ENCODE measurements around the gene ITM2C. TPM values are rescaled to one million over a fixed set of nuclear protein-coding genes. Genes with fewer than 3 reads are reported as not detected.

Gene ITM2C
- total and polyA plus RNA-seq, 2 of the 8 experiments (the other 6 are each of a cell fraction or from before 2014, with no cell fraction given): 362 to 742 TPM

DNA sequence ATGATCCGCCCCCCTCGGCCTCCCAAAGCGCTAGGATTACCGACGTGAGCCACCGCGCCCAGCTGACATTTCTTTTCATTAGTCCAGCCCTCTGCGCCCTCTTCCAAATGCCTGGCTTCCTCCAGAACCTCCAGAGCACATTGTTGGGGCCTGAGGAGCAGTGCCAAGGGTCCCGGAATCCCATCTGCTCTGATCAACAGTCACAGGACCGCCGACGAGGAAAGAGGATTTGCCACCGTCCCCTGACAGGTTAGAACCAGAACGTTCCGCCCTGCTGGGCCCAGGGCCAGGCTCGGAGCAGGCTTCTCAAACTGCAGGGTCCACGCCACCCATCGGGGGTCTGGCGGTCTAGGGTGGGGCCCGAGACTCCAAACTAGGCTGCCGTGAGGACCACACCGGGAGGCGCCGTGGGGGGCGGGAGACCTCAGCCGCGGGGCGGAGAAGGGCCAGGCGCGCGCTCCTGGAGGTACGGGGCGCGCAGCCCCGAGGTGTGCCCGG lies 36.9 kb upstream of the ITM2C start:
- CTCF ChIA-PET (ENCODE audit: partially characterized antibody): interaction anchor here (0.7 to 9.9 kb wide), 5 partner anchors 20 to 898 kb away, joined by 3 to 56 read pairs (median 4); partner anchors contain the start of gene GPR55
- H3K27ac ChIP-seq (ENCODE audit: low read depth, low read length): no peak overlapping the region
- DNase-seq (ENCODE audit: low read depth in 1 of 2, low spot score in 2 of 2) (no peak), FAIRE-seq (no peak)
- 77% methylated on average over 36 of the region's 36 CpGs; no CpG with 5 or more reads in 1 of the 2 experiments for WGBS, 2 experiments (ENCODE audit: extremely low coverage in 1 of 2, insufficient coverage in 1 of 2, insufficient read length in 1 of 2, insufficient replicate concordance in 2 of 2, low coverage in 1 of 2, low lambda C conversion rate in 2 of 2, missing lambda C conversion rate in 1 of 2)
- H4K8ac ChIP-seq (ENCODE audit: extremely low read depth, insufficient read depth, low read length): peak overlapping the region; percentile 93; the same call in 1 of the 2 replicates
- no peaks in the 10 kb centered on the region for H3K9me3 ChIP-seq (ENCODE audit: insufficient read depth in 2 of 2, low read depth in 1 of 2, low read length in 1 of 2)
- no peak overlapping the region for H3K56ac ChIP-seq (replicated peaks; ENCODE audit: insufficient read length, low read depth, low read length)
- H3K27me3 ChIP-seq (replicated peaks in 1 of 4; ENCODE audit: control insufficient read depth in 3 of 4, extremely low read depth in 1 of 4, insufficient read depth in 3 of 4, low read length in 3 of 4): no peaks in the 10 kb centered on the region; a peak in 2 of 7 replicates
- peak overlapping the region; percentile 44; the same call in 1 of the 2 replicates for H3K18ac ChIP-seq (ENCODE audit: extremely low read depth, low read length)
- peak overlapping the region; percentile 26 to 49 (median 30); a peak in 7 of 8 replicates for H3K4me3 ChIP-seq (ENCODE audit: extremely low read depth in 1 of 4, insufficient read depth in 2 of 4, low read depth in 3 of 4, low read length in 4 of 4)
- no peak overlapping the region for H4K5ac ChIP-seq (ENCODE audit: insufficient read length, low read depth, low read length)
- H3K79me2 ChIP-seq (ENCODE audit: control insufficient read depth in 1 of 2, insufficient read depth in 2 of 2, low read length in 2 of 2): no peaks in the 10 kb centered on the region
- H3K79me1 ChIP-seq (ENCODE audit: low read depth, low read length): no peaks in the 10 kb centered on the region
- H3K9ac ChIP-seq (replicated peaks in 1 of 4; ENCODE audit: extremely low read depth in 1 of 4, low read depth in 3 of 4, low read length in 3 of 4): peak overlapping the region in 3 of 4 experiments; percentile 20 to 52 (median 38); a peak in 3 of 7 replicates
- POLR2A ChIA-PET (ENCODE audit: partially characterized antibody): interaction anchor here (0.8 kb wide), 1 partner anchor 158 kb away, joined by 3 read pairs; no protein-coding TSS in a partner anchor
- peak overlapping the region; percentile 52 to 59; a peak in 3 of 4 replicates for H3K4me2 ChIP-seq (ENCODE audit: insufficient read depth in 1 of 2, low read depth in 2 of 2, low read length in 2 of 2)
- H3K23me2 ChIP-seq (ENCODE audit: low read depth, low read length): no peaks in the 10 kb centered on the region
- H4K20me1 ChIP-seq (replicated peaks in 1 of 2; ENCODE audit: control insufficient read depth in 1 of 2, insufficient read depth in 2 of 2, low read length in 2 of 2): no peaks in the 10 kb centered on the region
- H2BK12ac ChIP-seq (ENCODE audit: low read depth, low read length): no peak overlapping the region
- H3K23ac ChIP-seq (ENCODE audit: insufficient read length): no peak overlapping the region
- no peaks in the 10 kb centered on the region for H3K36me3 ChIP-seq (ENCODE audit: control insufficient read depth in 2 of 4, insufficient read depth in 4 of 4, low read length in 3 of 4)
- no peak overlapping the region for H2AK5ac ChIP-seq (ENCODE audit: low read depth, low read length)
- no peak overlapping the region for H2BK5ac ChIP-seq (ENCODE audit: low read depth, low read length)
- H3K4me1 ChIP-seq (replicated peaks in 1 of 4; ENCODE audit: control insufficient read depth in 3 of 4, insufficient read depth in 4 of 4, low read length in 3 of 4): peaks cover 0 to 2% (median 0%) of the 10 kb centered on the region in 4 experiments; a peak in 1 of 7 replicates
- no peak overlapping the region for H2BK20ac ChIP-seq (ENCODE audit: low read length)
- H3K14ac ChIP-seq (ENCODE audit: insufficient read length): no peak overlapping the region
- H3K4ac ChIP-seq (replicated peaks; ENCODE audit: insufficient read length, low read depth, low read length): no peak overlapping the region
- no peak overlapping the region for H4K91ac ChIP-seq (replicated peaks; ENCODE audit: insufficient read length, low read length)
- no peak for TF ChIP-seq SP2 (IDR thresholded peaks at IDR 0.05; ENCODE audit: low read length)
- TF ChIP-seq TAF1 (IDR thresholded peaks at IDR 0.05; ENCODE audit: low read depth, low read length): 0 out of 2 replicates have a peak, but pooled peaks have one; percentile 4
- peak; percentile 40 for TF ChIP-seq KDM4A (IDR thresholded peaks at IDR 0.05; ENCODE audit: low read depth, low read length, severe bottlenecking)
- no peak overlapping the region for H2BK120ac ChIP-seq (replicated peaks; ENCODE audit: low read depth, low read length)
- 0 out of 2 replicates have a peak overlapping the region, but pooled peaks have one; percentile 72 for H2AFZ ChIP-seq (ENCODE audit: low read length)
- H2BK15ac ChIP-seq (ENCODE audit: low read length): no peak overlapping the region
